T-helper 1 cell treated with Interleukin-12 subunit alpha and Interleukin-12 subunit beta and Interleukin-4 antibody, amounts not matched to agents 30 μg/mL and 1 μg/mL, for 36 hours (primary cell): ENCODE data around the gene SEMA4B.
"Not testable (repeated sequence)": the region's sequence is repeated elsewhere in the genome, so short reads cannot be mapped to it uniquely, and the experiment has no call there.

Experiments
- H3K27ac Mint-ChIP-seq: one replicate; pipeline ENCODE4 v1.8.0; 2021; ENCODE audit warnings: mild to moderate bottlenecking, mixed read lengths
- H3K27me3 Mint-ChIP-seq: one replicate; pipeline ENCODE4 v1.8.0; 2021; ENCODE audit warnings: low read depth, mixed read lengths
- H3K36me3 Mint-ChIP-seq: one replicate; pipeline ENCODE4 v1.8.0; 2021; ENCODE audit warnings: low read depth, mixed read lengths
- H3K4me1 Mint-ChIP-seq: one replicate; pipeline ENCODE4 v1.8.0; 2021; ENCODE audit warnings: low read depth, mixed read lengths
- H3K4me3 Mint-ChIP-seq: one replicate; pipeline ENCODE4 v1.8.0; 2021; ENCODE audit warnings: mild to moderate bottlenecking, moderate library complexity, mixed read lengths
- H3K9me3 Mint-ChIP-seq: one replicate; pipeline ENCODE4 v1.8.0; 2021; ENCODE audit warnings: mixed read lengths

SEMA4B gene

DNA sequence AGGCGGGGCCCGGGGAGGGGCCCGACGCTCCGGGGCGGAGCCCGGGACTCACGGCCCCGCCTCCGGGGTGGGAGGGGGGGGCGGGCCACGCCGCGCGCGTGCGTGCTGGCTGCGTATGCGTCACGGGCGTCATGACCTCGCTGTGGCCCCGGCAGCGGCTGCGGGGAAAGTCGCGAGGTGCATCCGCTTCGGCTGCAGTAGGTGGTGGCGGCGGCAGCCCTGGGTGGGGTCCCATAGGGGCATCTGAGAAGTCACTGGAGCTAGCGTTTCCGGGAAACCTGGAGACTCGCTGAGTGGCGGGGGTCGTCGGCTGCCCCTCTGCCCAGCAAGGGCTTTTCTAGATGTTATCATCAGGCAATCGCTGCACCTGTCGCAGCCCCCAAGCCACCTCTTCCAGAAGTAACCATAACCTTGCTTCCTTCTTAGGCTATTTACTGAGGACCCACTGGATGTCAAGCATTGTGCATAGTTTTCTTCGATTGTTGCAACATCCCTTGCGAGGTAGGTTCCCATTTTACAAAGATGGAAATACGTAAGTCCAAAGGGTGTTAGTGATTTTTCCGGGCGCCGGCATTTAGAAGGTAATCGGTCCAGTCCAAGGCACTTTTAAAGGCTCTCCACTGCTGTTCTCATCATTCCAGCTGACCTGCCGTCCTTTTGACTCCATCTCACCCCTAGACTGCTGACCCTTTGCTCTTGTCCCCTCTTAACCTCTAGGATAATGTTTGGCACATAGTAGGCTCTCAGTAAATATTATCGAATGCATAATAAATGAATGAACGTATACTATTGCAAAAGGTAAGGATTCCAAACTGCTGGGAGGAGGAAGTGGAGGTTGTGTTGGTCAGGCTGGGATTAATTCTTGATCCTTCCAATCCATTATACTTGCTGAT lies 33.2 kb downstream of the SEMA4B start, which contains the start of gene GDPGP1:
GDPGP1 (plus strand) TSS at position 114 of the 893 bp plus-strand sequence. CDS start 6,700 bp downstream, outside the sequence.
- peaks cover 48% of the 10 kb centered on the region for H3K4me1 Mint-ChIP-seq
- H3K4me3 Mint-ChIP-seq: peak within 1 kb of the TSS; percentile 97
- no peaks in the 10 kb centered on the region for H3K27me3 Mint-ChIP-seq
- H3K27ac Mint-ChIP-seq: peak within 1 kb of the TSS; percentile 88
- peaks cover 40% of the 10 kb centered on the region for H3K36me3 Mint-ChIP-seq
- no peaks in the 10 kb centered on the region for H3K9me3 Mint-ChIP-seq

DNA sequence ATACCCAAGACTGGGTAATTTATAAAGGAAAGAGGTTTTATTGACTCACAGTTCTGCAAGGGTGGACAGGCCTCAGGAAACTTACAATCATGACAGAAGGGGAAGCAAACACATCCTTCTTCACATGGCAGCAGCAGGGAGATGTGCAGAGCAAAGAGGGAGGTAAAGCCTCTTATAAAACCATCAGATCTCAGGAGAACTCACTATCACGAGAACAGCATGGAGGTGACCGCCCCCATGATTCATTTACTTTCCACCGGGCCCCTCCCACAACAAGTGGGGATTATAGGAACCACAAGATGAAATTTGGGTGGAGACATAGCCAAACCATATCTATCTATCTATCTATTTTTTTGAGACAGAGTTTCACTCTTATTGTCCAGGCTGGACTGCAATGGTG lies 38.2 kb downstream of the SEMA4B start:
- Mint-ChIP-seq H3K4me3 (no peak overlapping the region), H3K36me3 (peaks cover 24% of the 10 kb centered on the region), H3K27ac (no peak overlapping the region), H3K4me1 (peaks cover 17% of the 10 kb centered on the region), H3K9me3 (no peaks in the 10 kb centered on the region), H3K27me3 (no peaks in the 10 kb centered on the region)

DNA sequence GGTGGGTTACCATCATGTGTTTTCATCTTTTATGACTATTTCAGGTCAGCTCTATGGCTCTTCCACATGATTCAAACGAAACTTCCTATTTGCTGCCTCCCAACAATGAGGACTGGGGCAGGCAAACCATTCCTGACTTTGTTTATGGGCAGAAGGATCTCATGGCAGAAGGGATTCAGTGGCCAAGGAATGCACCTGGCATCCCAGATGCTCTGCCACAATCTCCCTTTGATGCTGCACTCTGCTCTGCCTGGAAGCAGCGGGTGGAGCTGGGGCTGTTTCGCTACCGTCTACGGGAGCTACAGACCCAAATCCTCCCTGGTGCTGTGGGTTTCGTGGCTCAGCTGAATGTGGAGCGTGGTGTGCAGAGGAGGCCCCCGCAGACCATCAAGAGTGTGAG lies 39.7 kb downstream of the SEMA4B start:
- Mint-ChIP-seq H3K27ac (no peak overlapping the region), H3K36me3 (peaks cover 24% of the 10 kb centered on the region), H3K9me3 (no peaks in the 10 kb centered on the region), H3K4me1 (peaks cover 8% of the 10 kb centered on the region), H3K27me3 (no peaks in the 10 kb centered on the region), H3K4me3 (no peak overlapping the region)

DNA sequence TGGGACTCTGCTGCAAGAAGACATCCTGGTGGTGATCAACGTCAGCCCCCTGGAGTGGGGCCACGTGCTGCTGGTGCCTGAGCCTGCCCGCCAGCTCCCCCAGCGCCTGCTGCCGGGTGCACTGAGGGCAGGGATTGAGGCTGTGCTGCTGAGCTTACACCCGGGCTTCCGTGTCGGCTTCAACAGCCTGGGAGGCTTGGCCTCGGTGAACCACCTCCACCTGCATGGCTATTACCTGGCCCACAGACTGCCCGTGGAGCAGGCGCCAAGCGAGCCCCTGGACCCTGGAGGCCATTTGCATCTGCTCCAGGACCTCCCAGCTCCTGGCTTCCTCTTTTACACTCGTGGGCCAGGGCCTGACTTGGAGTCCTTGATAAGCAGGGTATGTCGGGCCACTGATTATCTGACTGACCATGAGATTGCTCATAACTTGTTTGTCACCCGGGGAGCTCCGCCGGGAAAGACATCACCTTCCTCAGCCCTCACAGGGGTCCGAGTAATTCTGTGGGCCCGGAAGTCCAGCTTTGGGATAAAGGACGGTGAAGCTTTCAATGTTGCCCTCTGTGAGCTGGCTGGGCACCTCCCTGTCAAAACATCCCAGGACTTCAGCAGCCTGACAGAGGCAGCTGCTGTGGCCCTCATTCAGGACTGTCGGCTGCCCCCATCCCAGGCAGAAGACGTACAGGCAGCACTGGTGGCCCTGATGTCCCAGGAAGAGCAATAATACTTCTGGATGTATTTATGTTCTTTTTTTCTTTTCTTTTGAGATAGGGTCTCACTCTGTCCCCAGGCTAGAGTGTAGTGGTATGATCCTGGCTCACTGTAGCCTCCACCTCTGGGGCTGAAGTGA lies 40.4 kb downstream of the SEMA4B start:
- Mint-ChIP-seq H3K4me1 (peaks cover 4% of the 10 kb centered on the region), H3K4me3 (no peak overlapping the region), H3K27me3 (no peaks in the 10 kb centered on the region), H3K9me3 (no peaks in the 10 kb centered on the region), H3K36me3 (peaks cover 18% of the 10 kb centered on the region), H3K27ac (no peak overlapping the region)

DNA sequence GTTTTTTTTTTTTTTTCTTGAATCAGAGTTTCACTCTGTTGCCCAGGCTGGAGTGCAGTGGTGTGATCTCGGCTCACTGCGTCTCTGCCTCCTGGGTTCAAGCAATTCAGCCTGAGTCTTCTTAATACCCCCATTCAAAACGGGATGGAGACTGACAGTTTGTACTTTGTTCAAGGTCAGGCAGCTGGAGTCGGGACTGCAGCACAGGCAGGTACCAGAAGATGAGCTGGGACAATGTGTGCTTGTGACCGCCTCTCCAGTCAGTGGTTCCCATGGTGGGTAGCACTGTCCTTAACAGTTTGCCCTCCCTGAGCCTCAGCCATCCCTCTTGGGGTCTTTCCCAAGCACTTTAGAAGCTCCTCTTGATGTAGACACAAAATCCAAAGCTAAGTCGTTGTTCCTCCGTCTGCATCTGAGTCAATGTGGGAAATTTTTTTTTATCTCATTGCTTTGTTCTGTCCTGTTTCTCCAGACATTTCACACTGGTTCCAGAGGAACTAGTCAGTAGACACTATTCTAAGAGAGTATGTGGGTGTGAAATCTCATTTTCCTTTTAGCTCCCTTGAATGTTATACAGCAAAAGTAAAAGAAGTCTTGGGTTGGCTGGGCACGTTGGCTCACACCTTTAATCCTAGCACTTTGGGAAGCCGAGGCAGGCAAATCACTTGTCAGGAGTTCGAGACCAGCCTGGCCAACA lies 43.0 kb downstream of the SEMA4B start:
- H3K27me3 Mint-ChIP-seq: no peaks in the 10 kb centered on the region
- H3K36me3 Mint-ChIP-seq: peaks cover 10% of the 10 kb centered on the region
- no peak overlapping the region for H3K27ac Mint-ChIP-seq
- H3K9me3 Mint-ChIP-seq: no peaks in the 10 kb centered on the region
- H3K4me3 Mint-ChIP-seq: no peak overlapping the region
- H3K4me1 Mint-ChIP-seq: peaks cover 6% of the 10 kb centered on the region

DNA sequence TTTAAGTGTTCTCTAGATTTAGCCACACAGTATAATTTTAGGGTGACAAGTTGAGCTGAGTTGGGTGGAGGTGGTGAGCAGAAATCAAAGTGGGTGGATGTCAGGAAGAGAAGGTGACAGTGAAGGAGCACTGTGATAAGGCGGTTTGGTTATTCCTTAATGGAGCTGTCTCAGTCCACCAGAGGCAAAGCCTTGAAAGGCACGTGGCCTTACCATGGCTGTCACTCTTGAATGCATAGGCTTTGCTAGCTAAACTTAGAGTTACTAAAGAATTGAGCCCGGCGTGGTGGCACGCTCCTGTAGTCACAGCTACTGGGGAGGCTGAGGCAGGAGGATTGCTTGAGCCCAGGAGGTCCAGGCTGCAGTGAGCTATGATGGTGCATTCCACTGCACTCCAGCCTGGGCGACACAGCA lies 47.7 kb downstream of the SEMA4B start:
- Mint-ChIP-seq H3K9me3 (no peaks in the 10 kb centered on the region), H3K4me1 (peaks cover 14% of the 10 kb centered on the region), H3K27me3 (peaks cover 8% of the 10 kb centered on the region), H3K4me3 (peak overlapping the region; percentile 32), H3K36me3 (no peaks in the 10 kb centered on the region), H3K27ac (peak overlapping the region; percentile 8)

DNA sequence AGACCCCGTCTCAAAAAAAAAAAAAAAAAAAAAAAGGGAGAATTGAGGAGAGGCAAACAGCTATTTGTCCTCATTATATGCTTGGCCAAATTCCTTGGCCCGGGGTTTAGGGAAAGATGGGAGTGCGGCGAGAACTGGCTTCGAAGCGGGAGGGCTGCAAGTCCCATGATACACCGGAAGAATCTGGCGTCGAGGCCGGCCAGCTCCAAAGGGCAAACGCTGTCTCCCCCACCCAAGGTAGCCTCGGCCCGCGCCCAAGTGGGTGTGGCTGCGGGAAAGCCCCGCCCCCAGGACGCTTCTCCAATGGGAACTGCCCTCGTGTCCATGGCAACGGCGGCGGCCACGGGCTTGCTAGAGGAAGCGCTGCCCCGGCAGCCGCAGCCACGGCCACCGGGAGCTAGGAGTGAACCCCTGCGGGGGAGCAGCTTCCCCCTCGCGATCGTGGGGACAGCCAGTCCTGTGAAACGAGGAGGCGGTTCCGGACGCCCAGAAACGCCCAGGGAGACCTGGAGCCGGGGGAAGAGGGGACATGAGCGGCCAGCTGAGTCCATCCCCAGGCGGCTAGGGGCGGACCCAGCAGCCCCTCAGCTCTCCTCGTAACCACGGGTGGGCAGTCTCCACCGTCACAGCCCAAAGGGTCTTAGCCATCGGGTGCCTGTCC lies 48.2 kb downstream of the SEMA4B start, which contains the start of gene TTLL13:
TTLL13 (plus strand) TSS at position 354 of the 661 bp plus-strand sequence. CDS start 1,075 bp downstream, outside the sequence.
- Mint-ChIP-seq H3K9me3 (no peaks in the 10 kb centered on the region), H3K27me3 (peaks cover 8% of the 10 kb centered on the region), H3K27ac (peak within 1 kb of the TSS; percentile 31), H3K4me3 (peak within 1 kb of the TSS; percentile 71), H3K4me1 (peaks cover 14% of the 10 kb centered on the region), H3K36me3 (no peaks in the 10 kb centered on the region)

DNA sequence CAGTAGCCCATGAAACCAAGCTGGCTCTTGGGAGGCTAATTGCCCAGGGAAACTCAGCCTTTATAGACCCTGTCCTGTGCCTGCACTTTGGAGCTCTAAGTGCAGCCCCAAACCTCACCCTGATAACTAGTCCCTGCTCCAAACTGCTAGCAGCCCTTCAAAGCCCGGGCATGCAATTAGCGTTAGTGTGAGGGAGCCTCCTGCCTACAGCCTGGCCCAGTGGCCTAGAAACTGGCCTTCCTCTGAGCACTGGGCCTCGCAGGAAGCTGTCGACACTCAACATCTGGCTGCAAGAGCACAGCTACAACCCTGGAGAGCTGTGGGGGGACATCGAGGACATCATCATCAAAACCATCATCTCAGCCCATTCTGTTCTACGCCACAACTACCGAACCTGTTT lies 56.6 kb downstream of the SEMA4B start:
- Mint-ChIP-seq H3K4me1 (peaks cover 6% of the 10 kb centered on the region), H3K27ac (no peak overlapping the region)

DNA sequence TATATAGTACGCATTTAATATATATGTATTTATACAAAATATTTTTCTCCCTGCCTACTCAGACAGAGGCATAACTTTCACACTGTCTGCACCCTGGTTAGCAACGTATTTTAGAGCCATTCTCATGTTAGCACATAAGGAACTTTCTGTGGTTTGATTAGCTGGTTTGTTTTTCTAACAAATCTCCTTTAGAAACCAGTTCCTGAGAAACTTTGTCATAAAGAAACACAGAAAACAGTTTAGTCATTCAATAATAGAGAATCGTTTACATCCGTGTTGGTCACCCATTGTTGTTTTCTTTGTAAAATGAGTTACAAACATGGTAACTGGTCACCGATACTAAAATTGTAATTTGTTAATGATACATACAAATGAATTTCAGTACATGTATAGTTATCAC lies 58.4 kb downstream of the SEMA4B start:
- Mint-ChIP-seq H3K9me3 (no peaks in the 10 kb centered on the region), H3K36me3 (no peaks in the 10 kb centered on the region), H3K4me3 (no peak overlapping the region), H3K27me3 (no peaks in the 10 kb centered on the region), H3K4me1 (peaks cover 12% of the 10 kb centered on the region), H3K27ac (no peak overlapping the region)

More for the DNA sequence above, 56.6 kb downstream of the SEMA4B start:
- H3K36me3 Mint-ChIP-seq: no peaks in the 10 kb centered on the region
- H3K27me3 Mint-ChIP-seq: no peaks in the 10 kb centered on the region
- no peak overlapping the region for H3K4me3 Mint-ChIP-seq
- no peaks in the 10 kb centered on the region for H3K9me3 Mint-ChIP-seq

DNA sequence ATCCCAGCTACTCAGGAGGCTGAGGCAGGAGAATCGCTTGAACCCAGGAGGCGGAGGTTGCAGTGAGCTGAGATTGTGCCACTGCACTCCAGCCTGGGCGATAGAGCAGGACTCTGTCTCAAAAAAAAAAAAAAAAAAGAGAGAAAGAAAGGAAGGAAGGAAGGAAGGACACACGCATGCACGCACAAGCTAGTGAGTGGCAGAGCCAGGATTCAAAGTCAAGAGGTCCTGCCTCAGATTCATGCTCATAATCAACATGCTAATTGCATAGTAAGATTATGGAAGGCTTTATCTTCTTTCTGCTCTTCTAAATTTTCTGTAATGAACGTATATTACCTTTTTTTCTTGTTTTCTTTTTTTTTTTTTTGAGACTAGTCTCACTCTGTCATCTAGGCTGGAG lies 59.6 kb downstream of the SEMA4B start:
- not testable (repeated sequence) for H3K4me3 Mint-ChIP-seq, H3K36me3 Mint-ChIP-seq, H3K9me3 Mint-ChIP-seq

DNA sequence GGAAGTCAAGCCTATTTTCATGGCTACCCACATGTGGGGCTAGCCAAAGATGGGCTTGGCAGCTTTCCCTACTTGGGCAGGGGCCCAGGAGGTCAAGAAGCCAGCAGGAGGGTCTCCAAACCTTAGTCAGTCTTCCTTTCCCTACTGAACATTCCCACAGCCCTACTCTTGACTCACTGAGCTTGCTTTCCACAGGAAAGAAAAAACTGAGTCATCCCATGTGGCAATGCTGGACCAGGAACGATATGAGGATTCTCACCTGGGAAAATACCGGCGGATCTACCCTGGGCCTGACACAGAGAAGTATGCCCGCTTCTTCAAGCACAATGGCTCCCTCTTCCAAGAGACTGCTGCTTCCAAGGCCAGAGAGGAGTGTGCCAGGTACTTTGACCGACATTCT lies 60.7 kb downstream of the SEMA4B start:
- no peaks in the 10 kb centered on the region for H3K27me3 Mint-ChIP-seq
- no peak overlapping the region for H3K4me3 Mint-ChIP-seq
- no peaks in the 10 kb centered on the region for H3K9me3 Mint-ChIP-seq
- H3K4me1 Mint-ChIP-seq: peaks cover 18% of the 10 kb centered on the region
- peaks cover 2% of the 10 kb centered on the region for H3K36me3 Mint-ChIP-seq
- no peak overlapping the region for H3K27ac Mint-ChIP-seq

More for the DNA sequence above, 59.6 kb downstream of the SEMA4B start:
- H3K27me3 Mint-ChIP-seq, H3K27ac Mint-ChIP-seq: not testable (repeated sequence)
- peaks cover 18% of the 10 kb centered on the region for H3K4me1 Mint-ChIP-seq

DNA sequence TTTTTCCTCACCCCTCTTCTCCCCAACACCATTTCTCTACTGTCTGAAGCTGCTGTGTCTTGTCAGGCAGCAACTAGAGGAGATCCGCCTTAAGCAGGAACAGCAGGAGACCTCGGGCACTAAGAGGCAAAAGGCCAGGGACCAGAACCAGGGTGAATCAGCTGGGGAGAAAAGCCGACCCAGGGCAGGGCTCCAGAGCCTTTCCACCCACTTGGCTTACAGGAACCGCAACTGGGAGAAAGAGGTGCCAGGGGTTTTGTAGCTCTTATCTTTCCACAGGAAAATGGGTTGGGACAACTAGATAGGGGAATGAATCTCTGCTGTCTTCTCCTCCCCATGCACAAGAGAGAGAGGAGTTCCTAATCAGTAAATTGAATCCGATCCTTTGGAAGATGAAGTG lies 61.3 kb downstream of the SEMA4B start:
- Mint-ChIP-seq H3K27ac (no peak overlapping the region), H3K36me3 (peaks cover 2% of the 10 kb centered on the region), H3K4me1 (peaks cover 22% of the 10 kb centered on the region), H3K4me3 (no peak overlapping the region), H3K27me3 (no peaks in the 10 kb centered on the region), H3K9me3 (no peaks in the 10 kb centered on the region)

DNA sequence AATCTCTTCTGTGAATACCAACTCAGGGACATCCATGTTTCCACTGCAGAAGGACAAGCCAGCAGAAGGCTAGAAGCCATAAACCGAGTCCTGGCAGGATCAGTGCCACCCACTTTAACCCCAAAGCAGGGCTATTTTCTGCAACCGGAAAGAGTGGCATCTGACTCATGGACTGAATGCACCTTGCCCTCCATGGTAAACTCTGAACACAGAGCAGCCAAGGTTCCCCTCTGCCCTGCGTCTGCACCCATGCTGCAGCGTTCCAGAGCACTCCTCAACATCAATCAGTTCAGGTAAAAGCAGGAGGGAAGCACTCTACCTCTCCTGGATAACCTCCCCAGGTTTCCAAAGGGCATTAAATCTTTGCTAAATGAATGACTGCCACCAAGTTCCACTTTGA lies 63.5 kb downstream of the SEMA4B start:
- no peaks in the 10 kb centered on the region for H3K9me3 Mint-ChIP-seq
- H3K4me1 Mint-ChIP-seq: peaks cover 31% of the 10 kb centered on the region
- H3K4me3 Mint-ChIP-seq: peak overlapping the region; percentile 97
- peaks cover 10% of the 10 kb centered on the region for H3K36me3 Mint-ChIP-seq
- peak overlapping the region; percentile 98 for H3K27ac Mint-ChIP-seq
- H3K27me3 Mint-ChIP-seq: no peaks in the 10 kb centered on the region
